B cell (primary cell): Measurements from ENCODE around the gene HLA-F. TPM values are rescaled to one million over a fixed set of nuclear protein-coding genes. Genes with fewer than 3 reads are reported as not detected.

Source experiments
- ATAC-seq: fragments of 200-7000 bp; cut with Tn5 transposase; one replicate; pipeline ENCODE4 v1.10.0; 2021; ENCODE audit warnings: low read depth, mild to moderate bottlenecking, moderate number of reproducible peaks, moderate library complexity
- CTCF ChIA-PET: fragments of 350-600 bp; sonication (Branson Sonifier 250); formaldehyde crosslinking; loops from one replicate; lab custom pipeline; 2021; ENCODE audit warnings: antibody characterized with exemption, inconsistent platforms; lab: Charles Lee
- POLR2A ChIA-PET: fragments of 350-600 bp; sonication (Branson Sonifier 250); formaldehyde crosslinking; loops from one replicate; lab custom pipeline; 2021; ENCODE audit warnings: antibody characterized with exemption; lab: Charles Lee
- DNase-seq: peaks from one replicate; pipeline ENCODE4 v3.0.0; 2013
- H2AFZ ChIP-seq: 2 replicates; pipeline ENCODE4 v1.6.1; 2012; ENCODE audit warnings: mild to moderate bottlenecking, low read depth, low read length; ENCODE audit not compliant: insufficient read depth, poor library complexity, severe bottlenecking
- H3K27ac ChIP-seq, 2 donors: 1 replicate in 1 of 2; 2 replicates in 1 of 2; pipeline ENCODE4 v1.5.1; 2012 to 2013; ENCODE audit warnings: low read length in 2 of 2, mild to moderate bottlenecking in 2 of 2, moderate library complexity in 1 of 2
- H3K27me3 ChIP-seq, 4 experiments: fragments of 200-600 bp in 1 of 4; sonication (generic) in 1 of 4; replicated peaks in 1 of 4; 1 replicate in 2 of 4; 2 replicates in 2 of 4; pipeline versions ENCODE4 v1.6.1 to v1.7.0; 2013 to 2016; ENCODE audit warnings: low read length in 3 of 4, mild to moderate bottlenecking in 2 of 4, mixed read lengths in 1 of 4, moderate library complexity in 1 of 4; ENCODE audit not compliant: insufficient read depth in 4 of 4, control insufficient read depth in 3 of 4; ENCODE audit errors: control extremely low read depth in 1 of 4
- H3K36me3 ChIP-seq, 2 experiments: replicated peaks in 1 of 2; 1 replicate in 1 of 2; 2 replicates in 1 of 2; pipeline versions ENCODE4 v1.6.1 to v1.7.1; 2013; ENCODE audit warnings: low read length in 1 of 2; ENCODE audit not compliant: insufficient read depth in 2 of 2, control insufficient read depth in 1 of 2; ENCODE audit errors: control extremely low read depth in 1 of 2, extremely low read depth in 1 of 2
- H3K4me1 ChIP-seq, 2 donors: fragments of 200-600 bp in 1 of 2; sonication (generic) in 1 of 2; 1 replicate in 1 of 2; 2 replicates in 1 of 2; pipeline versions ENCODE4 v1.5.1 to v1.6.1; 2013 to 2017; ENCODE audit warnings: low read length in 2 of 2; ENCODE audit not compliant: control insufficient read depth in 2 of 2, insufficient read depth in 2 of 2
- H3K4me2 ChIP-seq: replicated peaks from 2 replicates; pipeline ENCODE3; 2012; ENCODE audit warnings: mild to moderate bottlenecking, low read depth, low read length; ENCODE audit not compliant: poor library complexity, severe bottlenecking
- H3K4me3 ChIP-seq, 5 experiments: fragments of 200-600 bp in 1 of 5; sonication (generic) in 1 of 5; 1 replicate in 3 of 5; 2 replicates in 2 of 5; pipeline versions ENCODE4 v1.5.1 to v1.7.0; 2011 to 2016; ENCODE audit warnings: low read length in 4 of 5, mild to moderate bottlenecking in 4 of 5, low read depth in 2 of 5, control low read depth in 1 of 5, moderate library complexity in 1 of 5; ENCODE audit not compliant: insufficient read depth in 1 of 5; ENCODE audit errors: control extremely low read depth in 1 of 5, extremely low read depth in 1 of 5
- H3K79me2 ChIP-seq: fragments of 200-600 bp; sonication (generic); one replicate; pipeline ENCODE4 v1.6.0; 2016; ENCODE audit warnings: low read length; ENCODE audit not compliant: control insufficient read depth, insufficient read depth
- H3K9ac ChIP-seq: fragments of 200-600 bp; sonication (generic); 2 replicates; pipeline ENCODE4 v1.6.1; 2017; ENCODE audit warnings: mild to moderate bottlenecking, low read length, moderate library complexity
- H3K9me3 ChIP-seq, 3 donors: one replicate each; pipeline versions ENCODE4 v1.6.1 to v1.7.1; 2013; ENCODE audit warnings: low read length in 2 of 3; ENCODE audit not compliant: control insufficient read depth in 2 of 3, insufficient read depth in 1 of 3; ENCODE audit errors: control extremely low read depth in 1 of 3
- H4K20me1 ChIP-seq: 2 replicates; pipeline ENCODE4 v1.6.0; 2012; ENCODE audit warnings: mild to moderate bottlenecking, low read length; ENCODE audit not compliant: insufficient read depth, control insufficient read depth, poor library complexity, severe bottlenecking
- H3K27ac Mint-ChIP-seq: one replicate; pipeline ENCODE4 v1.8.0; 2021; ENCODE audit warnings: mixed read lengths
- H3K27me3 Mint-ChIP-seq: one replicate; pipeline ENCODE4 v1.8.0; 2021; ENCODE audit warnings: mixed read lengths
- H3K4me1 Mint-ChIP-seq: one replicate; pipeline ENCODE4 v1.8.0; 2021; ENCODE audit warnings: mixed read lengths
- H3K4me3 Mint-ChIP-seq: one replicate; pipeline ENCODE4 v1.8.0; 2021; ENCODE audit warnings: mixed read lengths
- H3K9me3 Mint-ChIP-seq: one replicate; pipeline ENCODE4 v1.8.0; 2022; ENCODE audit warnings: mixed read lengths; ENCODE audit not compliant: insufficient read depth
- CTCF ChIP-seq: fragments of 200-600 bp; IDR thresholded peaks from one replicate; pipeline ENCODE4 v1.8.0; 2022; ENCODE audit warnings: antibody characterized with exemption, mild to moderate bottlenecking
- EZH2 ChIP-seq: IDR thresholded peaks from 2 replicates; pipeline ENCODE4 v1.6.1; 2012; ENCODE audit warnings: borderline replicate concordance, low read depth, mild to moderate bottlenecking, moderate library complexity, low read length; ENCODE audit not compliant: insufficient read depth, poor library complexity, severe bottlenecking
- WGBS: methylation state at CpG from one replicate; pipeline ENCODE4 v1.1.5; 2013; ENCODE audit warnings: missing lambda C conversion rate; ENCODE audit not compliant: insufficient coverage; 5-methylcytosine and 5-hydroxymethylcytosine counted together
- intact Hi-C: fragments of 100-400 bp; cut with micrococcal nuclease; formaldehyde crosslinking; loops from one replicate; pipeline ENCODE4 v1.10.0; 2022
- polyA plus RNA-seq: library from polyadenylated mRNA; depleted of rRNA; stranded (reverse); fragments of >200 nt; gene quantifications from 2 replicates; pipeline ENCODE4 v1.2.3, GENCODE V29; 2012
- total RNA-seq, 2 donors: library from RNA; stranded (reverse); fragments of 120-200 nt in 1 of 2; gene quantifications; 1 replicate in 1 of 2; 2 replicates in 1 of 2; pipeline versions ENCODE4 v1.2.3 to v1.2.4, GENCODE V29; 2013 to 2022

The HLA-F gene
- total and polyA plus RNA-seq, 2 donors (not counting 1 experiment from before 2014, with no cell fraction given), result 895 to 1,409 TPM

- Mint-ChIP-seq H3K4me3 (no peak overlapping the region), H3K4me1 (peaks cover 36% of the 10 kb centered on the region), H3K27me3 (no peaks in the 10 kb centered on the region), H3K9me3 (no peaks in the 10 kb centered on the region), H3K27ac (no peak overlapping the region)
- no peak overlapping the region for H3K9ac ChIP-seq
- intact Hi-C loops, result no loop called here
- peaks cover 0 to 5% of the 10 kb centered on the region in 2 donors for H3K4me1 ChIP-seq
- no peaks in the 10 kb centered on the region for H3K9me3 ChIP-seq
- POLR2A ChIA-PET, result interaction anchor here (0.6 to 1.2 kb wide), 2 partner anchors 9 to 10 kb away, joined by 3 to 6 read pairs; no protein-coding TSS in a partner anchor
- no peaks in the 10 kb centered on the region for H3K36me3 ChIP-seq
- CTCF ChIA-PET, result interaction anchor here (1.0 to 7.6 kb wide), 7 partner anchors 6 to 114 kb away, joined by 4 to 179 read pairs (median 9); no protein-coding TSS in a partner anchor
- DNase-seq (no peak), ATAC-seq (no peak)
- peaks cover 6% of the 10 kb centered on the region for H4K20me1 ChIP-seq
- TF ChIP-seq EZH2 (no peak), CTCF (no peak)
- no peak overlapping the region for H3K4me3 ChIP-seq
- no peak overlapping the region for H3K27ac ChIP-seq
- 86% methylated on average over 5 of the region's 7 CpGs for WGBS
- no peak overlapping the region for H3K4me2 ChIP-seq
- no peaks in the 10 kb centered on the region for H3K79me2 ChIP-seq
- H3K27me3 ChIP-seq, result no peaks in the 10 kb centered on the region
- no peak overlapping the region for H2AFZ ChIP-seq
Observed at GRCh38 chr6:29733057-29733456, 9.8 kb downstream of the HLA-F start.
